ENCODE measurements around the gene LDLRAD4. TPM values are rescaled to one million over a fixed set of nuclear protein-coding genes. Genes with fewer than 3 reads are reported as not detected.

The LDLRAD4 gene
- polyA plus RNA-seq, 1 of the 3 experiments (the other 2 are of a cell fraction) = 0.16 TPM

DNA sequence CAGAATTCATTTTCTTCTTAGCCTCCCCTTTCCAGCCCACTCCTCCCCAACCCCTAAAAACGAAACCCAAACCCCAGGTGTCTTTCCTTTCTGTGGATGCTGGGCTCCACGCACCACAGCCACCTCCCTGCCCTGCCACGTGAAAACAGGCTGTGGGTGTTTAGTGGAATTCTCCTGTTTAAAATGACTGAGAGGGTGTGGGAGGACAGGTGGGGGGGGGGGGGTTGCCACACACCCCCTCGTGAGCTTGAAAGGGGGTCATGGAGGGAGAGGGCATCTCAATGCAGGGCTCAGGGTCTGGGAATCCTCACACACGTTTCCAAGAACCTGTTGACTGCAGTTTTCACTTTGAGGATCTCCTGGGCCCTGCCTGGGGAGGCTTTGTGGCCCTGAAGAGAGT is 397.5 kb downstream of the LDLRAD4 start:
- ChIA-PET POLR2A (no interaction called here), CTCF (interaction anchor here (1.2 kb wide), 1 partner anchor 58 kb away, joined by 6 read pairs; no protein-coding TSS in a partner anchor)
- Histone ChIP-seq H4K20me1 (ENCODE audit: insufficient read depth) (no peaks in the 10 kb centered on the region), H3K9me2 (no peaks in the 10 kb centered on the region), H3K9me3 (no peaks in the 10 kb centered on the region), H3K9ac (no peak overlapping the region), H3K4me3 (ENCODE audit: low read depth in 2 of 2, low read length in 1 of 2) (no peak overlapping the region), H3K36me3 (replicated peaks in 1 of 2; ENCODE audit: control insufficient read depth in 1 of 2, insufficient read depth in 2 of 2, low read length in 1 of 2) (no peaks in the 10 kb centered on the region), H3K79me2 (ENCODE audit: insufficient read depth) (no peaks in the 10 kb centered on the region), H2AFZ (ENCODE audit: low read depth) (no peak overlapping the region), H3F3A (replicated peaks; ENCODE audit: insufficient read depth) (no peaks in the 10 kb centered on the region), H3K4me1 (ENCODE audit: control insufficient read depth in 1 of 2, insufficient read depth in 2 of 2, low read depth in 1 of 2, low read length in 1 of 2) (peaks cover 2 to 18% of the 10 kb centered on the region in 2 experiments; a peak in 2 of 4 replicates), H3K27me3 (ENCODE audit: insufficient read depth) (no peaks in the 10 kb centered on the region), H3K4me2 (no peak overlapping the region), H3K27ac (ENCODE audit: low read depth in 2 of 2, low read length in 1 of 2) (no peak overlapping the region)
- WGBS (ENCODE audit: low lambda C conversion rate) = 48% methylated on average over 4 of the region's 5 CpGs
- DNase-seq = no peak
- TF ChIP-seq RXRA (IDR thresholded peaks at IDR 0.05; ENCODE audit: borderline replicate concordance, low read depth) (no peak), JUND (IDR thresholded peaks at IDR 0.05) (no peak), PBX3 (IDR thresholded peaks at IDR 0.05) (no peak), TCF12 (IDR thresholded peaks at IDR 0.05) (no peak), USF1 (IDR thresholded peaks at IDR 0.05; ENCODE audit: borderline replicate concordance, low read depth) (no peak), EZH2phosphoT487 (IDR thresholded peaks at IDR 0.05; ENCODE audit: borderline replicate concordance, low read depth) (no peak), NRF1 (IDR thresholded peaks at IDR 0.05; ENCODE audit: low read depth, low read length) (no peak), EP300 (IDR thresholded peaks at IDR 0.05; ENCODE audit: borderline replicate concordance in 1 of 2, low read depth in 1 of 2, low read length in 1 of 2) (no peak), GATA2 (CRISPR knock-in tag; IDR thresholded peaks at IDR 0.05) (no peak), TEAD4 (IDR thresholded peaks at IDR 0.05; ENCODE audit: borderline replicate concordance, insufficient read depth) (no peak), CHD2 (IDR thresholded peaks at IDR 0.05; ENCODE audit: low read length, partially characterized antibody) (no peak)
- TF ChIP-seq, protein P1, sequence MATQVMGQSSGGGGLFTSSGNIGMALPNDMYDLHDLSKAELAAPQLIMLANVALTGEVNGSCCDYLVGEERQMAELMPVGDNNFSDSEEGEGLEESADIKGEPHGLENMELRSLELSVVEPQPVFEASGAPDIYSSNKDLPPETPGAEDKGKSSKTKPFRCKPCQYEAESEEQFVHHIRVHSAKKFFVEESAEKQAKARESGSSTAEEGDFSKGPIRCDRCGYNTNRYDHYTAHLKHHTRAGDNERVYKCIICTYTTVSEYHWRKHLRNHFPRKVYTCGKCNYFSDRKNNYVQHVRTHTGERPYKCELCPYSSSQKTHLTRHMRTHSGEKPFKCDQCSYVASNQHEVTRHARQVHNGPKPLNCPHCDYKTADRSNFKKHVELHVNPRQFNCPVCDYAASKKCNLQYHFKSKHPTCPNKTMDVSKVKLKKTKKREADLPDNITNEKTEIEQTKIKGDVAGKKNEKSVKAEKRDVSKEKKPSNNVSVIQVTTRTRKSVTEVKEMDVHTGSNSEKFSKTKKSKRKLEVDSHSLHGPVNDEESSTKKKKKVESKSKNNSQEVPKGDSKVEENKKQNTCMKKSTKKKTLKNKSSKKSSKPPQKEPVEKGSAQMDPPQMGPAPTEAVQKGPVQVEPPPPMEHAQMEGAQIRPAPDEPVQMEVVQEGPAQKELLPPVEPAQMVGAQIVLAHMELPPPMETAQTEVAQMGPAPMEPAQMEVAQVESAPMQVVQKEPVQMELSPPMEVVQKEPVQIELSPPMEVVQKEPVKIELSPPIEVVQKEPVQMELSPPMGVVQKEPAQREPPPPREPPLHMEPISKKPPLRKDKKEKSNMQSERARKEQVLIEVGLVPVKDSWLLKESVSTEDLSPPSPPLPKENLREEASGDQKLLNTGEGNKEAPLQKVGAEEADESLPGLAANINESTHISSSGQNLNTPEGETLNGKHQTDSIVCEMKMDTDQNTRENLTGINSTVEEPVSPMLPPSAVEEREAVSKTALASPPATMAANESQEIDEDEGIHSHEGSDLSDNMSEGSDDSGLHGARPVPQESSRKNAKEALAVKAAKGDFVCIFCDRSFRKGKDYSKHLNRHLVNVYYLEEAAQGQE (IDR thresholded peaks at IDR 0.05; ENCODE audit: low read depth, low read length) = no peak

GRCh38 chr18:13616525-13617035 is 398.0 kb downstream of the LDLRAD4 start:
- H3K4me3 ChIP-seq (ENCODE audit: low read depth in 2 of 2, low read length in 1 of 2) = no peak overlapping the region
- TF ChIP-seq, protein P2, sequence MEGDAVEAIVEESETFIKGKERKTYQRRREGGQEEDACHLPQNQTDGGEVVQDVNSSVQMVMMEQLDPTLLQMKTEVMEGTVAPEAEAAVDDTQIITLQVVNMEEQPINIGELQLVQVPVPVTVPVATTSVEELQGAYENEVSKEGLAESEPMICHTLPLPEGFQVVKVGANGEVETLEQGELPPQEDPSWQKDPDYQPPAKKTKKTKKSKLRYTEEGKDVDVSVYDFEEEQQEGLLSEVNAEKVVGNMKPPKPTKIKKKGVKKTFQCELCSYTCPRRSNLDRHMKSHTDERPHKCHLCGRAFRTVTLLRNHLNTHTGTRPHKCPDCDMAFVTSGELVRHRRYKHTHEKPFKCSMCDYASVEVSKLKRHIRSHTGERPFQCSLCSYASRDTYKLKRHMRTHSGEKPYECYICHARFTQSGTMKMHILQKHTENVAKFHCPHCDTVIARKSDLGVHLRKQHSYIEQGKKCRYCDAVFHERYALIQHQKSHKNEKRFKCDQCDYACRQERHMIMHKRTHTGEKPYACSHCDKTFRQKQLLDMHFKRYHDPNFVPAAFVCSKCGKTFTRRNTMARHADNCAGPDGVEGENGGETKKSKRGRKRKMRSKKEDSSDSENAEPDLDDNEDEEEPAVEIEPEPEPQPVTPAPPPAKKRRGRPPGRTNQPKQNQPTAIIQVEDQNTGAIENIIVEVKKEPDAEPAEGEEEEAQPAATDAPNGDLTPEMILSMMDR (IDR thresholded peaks at IDR 0.05) = no peak
- TF ChIP-seq GATA2 (CRISPR knock-in tag; IDR thresholded peaks at IDR 0.05) (no peak), ZBTB33 (IDR thresholded peaks at IDR 0.05; ENCODE audit: borderline replicate concordance, low read depth) (no peak), FOXJ3 (CRISPR knock-in tag; IDR thresholded peaks at IDR 0.05) (no peak)
- H3K36me3 ChIP-seq (replicated peaks in 1 of 2; ENCODE audit: control insufficient read depth in 1 of 2, insufficient read depth in 2 of 2, low read length in 1 of 2) = no peaks in the 10 kb centered on the region
- H3K4me2 ChIP-seq = no peak overlapping the region
- H3K9me2 ChIP-seq = no peaks in the 10 kb centered on the region
- no peak overlapping the region for H3K27ac ChIP-seq (ENCODE audit: low read depth in 2 of 2, low read length in 1 of 2)
- H3K4me1 ChIP-seq (ENCODE audit: control insufficient read depth in 1 of 2, insufficient read depth in 2 of 2, low read depth in 1 of 2, low read length in 1 of 2) = peaks cover 0 to 13% of the 10 kb centered on the region in 2 experiments; a peak in 2 of 4 replicates
- H2AFZ ChIP-seq (ENCODE audit: low read depth) = no peak overlapping the region
- 79% methylated on average over 12 of the region's 15 CpGs for WGBS (ENCODE audit: low lambda C conversion rate)
- no peaks in the 10 kb centered on the region for H3K79me2 ChIP-seq (ENCODE audit: insufficient read depth)
- CTCF ChIA-PET = no interaction called here
- POLR2A ChIA-PET = no interaction called here
- no peak overlapping the region for H3K9ac ChIP-seq
- no peaks in the 10 kb centered on the region for H3F3A ChIP-seq (replicated peaks; ENCODE audit: insufficient read depth)
- DNase-seq = no peak
- no peaks in the 10 kb centered on the region for H4K20me1 ChIP-seq (ENCODE audit: insufficient read depth)
- H3K9me3 ChIP-seq = no peaks in the 10 kb centered on the region
- no peaks in the 10 kb centered on the region for H3K27me3 ChIP-seq (ENCODE audit: insufficient read depth)

Measured in SK-N-SH (cell line).